ENCODE results near the gene ATF3.
A peak's percentile ranks its signal among the peaks of the same experiment; 100 is the strongest.

ATF3 gene

GRCh38 chr1:212609701-212610574, 1.4 kb downstream of the ATF3 start:
- DNase-seq: peak; percentile 56

GRCh38 chr1:212610575-212610967, 2.0 kb downstream of the ATF3 start:
- no peak for DNase-seq

GRCh38 chr1:212611000-212611948, 2.7 kb downstream of the ATF3 start:
- no peak for DNase-seq

- no peak for DNase-seq
These were observed 3.7 kb downstream of the ATF3 start for GRCh38 chr1:212612041-212612961.

GRCh38 chr1:212613440-212614335, 5.1 kb downstream of the ATF3 start:
- DNase-seq: no peak

GRCh38 chr1:212614453-212615200, 6.1 kb downstream of the ATF3 start:
- no peak for DNase-seq

- DNase-seq: no peak
These were observed 6.6 kb downstream of the ATF3 start for GRCh38 chr1:212615201-212615470.

- DNase-seq: no peak
These were observed 10.1 kb downstream of the ATF3 start for GRCh38 chr1:212618466-212619210.

GRCh38 chr1:212620293-212620692, 11.7 kb downstream of the ATF3 start:
- DNase-seq: no peak

- DNase-seq: no peak
These were observed 12.7 kb downstream of the ATF3 start for GRCh38 chr1:212621043-212621948.

- DNase-seq: no peak
These were observed 13.4 kb downstream of the ATF3 start for GRCh38 chr1:212621949-212622305.

GRCh38 chr1:212622467-212622866, 13.9 kb downstream of the ATF3 start:
- no peak for DNase-seq

GRCh38 chr1:212622906-212623305, 14.3 kb downstream of the ATF3 start:
- no peak for DNase-seq

GRCh38 chr1:212623603-212624002, 15.0 kb downstream of the ATF3 start:
- DNase-seq: no peak

GRCh38 chr1:212624976-212625501, 16.5 kb downstream of the ATF3 start:
- DNase-seq: no peak

GRCh38 chr1:212625781-212626450, 17.4 kb downstream of the ATF3 start:
- DNase-seq: no peak

GRCh38 chr1:212628046-212628445, 19.5 kb downstream of the ATF3 start:
- DNase-seq: no peak

GRCh38 chr1:212628813-212629415, 20.4 kb downstream of the ATF3 start:
- DNase-seq: no peak
